HepG2 (cell line): ENCODE data around the gene SMTNL1. TPM values are rescaled to one million over a fixed set of nuclear protein-coding genes. Genes with fewer than 3 reads are reported as not detected.

Experiments
- CENPX ChIP-seq: sonication (generic); formaldehyde crosslinking; IDR thresholded peaks from 2 replicates; pipeline ENCODE4 v1.9.0; 2021; ENCODE audit warnings: mild to moderate bottlenecking, missing genetic modification reagents, moderate library complexity
- GLI4 ChIP-seq: sonication (generic); formaldehyde crosslinking; IDR thresholded peaks from 2 replicates; pipeline ENCODE4 v1.5.1; 2020; ENCODE audit warnings: missing genetic modification reagents, mild to moderate bottlenecking, moderate library complexity, borderline replicate concordance
- GTF2F1 ChIP-seq: fragments of 150-350 bp; IDR thresholded peaks from 2 replicates; pipeline ENCODE4 v1.6.1; 2014; ENCODE audit warnings: low read length
- HDAC1 ChIP-seq: sonication (generic); formaldehyde crosslinking; IDR thresholded peaks from 2 replicates; pipeline ENCODE4 v1.5.1; 2020; ENCODE audit warnings: mild to moderate bottlenecking, missing genetic modification reagents
- IRX3 ChIP-seq: sonication (generic); formaldehyde crosslinking; IDR thresholded peaks from 2 replicates; pipeline ENCODE4 v1.8.1; 2023; ENCODE audit warnings: mild to moderate bottlenecking, low read depth, missing genetic modification reagents, borderline replicate concordance
- PHF21A ChIP-seq: sonication (generic); formaldehyde crosslinking; IDR thresholded peaks from 2 replicates; pipeline ENCODE4 v1.5.0; 2020; ENCODE audit warnings: mild to moderate bottlenecking, missing genetic modification reagents
- TOE1 ChIP-seq: sonication (generic); formaldehyde crosslinking; IDR thresholded peaks from 2 replicates; pipeline ENCODE4 v1.4.0; 2020; ENCODE audit warnings: mild to moderate bottlenecking, missing genetic modification reagents
- ZFP36 ChIP-seq: fragments of 150-350 bp; IDR thresholded peaks from 2 replicates; pipeline ENCODE4 v1.6.1; 2018; ENCODE audit warnings: borderline replicate concordance, low read length, low read depth; ENCODE audit not compliant: partially characterized antibody
- ZFP82 ChIP-seq: sonication (generic); formaldehyde crosslinking; IDR thresholded peaks from 2 replicates; pipeline ENCODE4 v1.5.1; 2020; ENCODE audit warnings: mild to moderate bottlenecking, missing genetic modification reagents, borderline replicate concordance
- polyA plus RNA-seq, 8 experiments: library from polyadenylated mRNA; depleted of rRNA in 3 of 8; stranded (reverse) in 7 of 8; unstranded in 1 of 8; fragments of >200 nt; fragmentation: Illumina TruSeq in 4 of 8; extraction: Trizol in 4 of 8; gene quantifications; 2 replicates each; pipeline versions ENCODE4 v1.2.1 to v1.2.3, GENCODE V29; 2011 to 2016; ENCODE audit warnings: low read depth in 4 of 8, missing spikeins in 1 of 8, mixed read lengths in 1 of 8; ENCODE audit not compliant: insufficient read depth in 1 of 8
- total RNA-seq, 5 experiments: library from RNA; depleted of rRNA; stranded (reverse); fragments of >200 nt; fragmentation: Illumina TruSeq; extraction: Trizol; gene quantifications; 2 replicates each; pipeline ENCODE4 v1.2.3, GENCODE V29; 2016; ENCODE audit warnings: low read depth in 1 of 5
- TF ChIP-seq, protein P1 (sequence below), 2 experiments: sonication (generic) in 1 of 2; formaldehyde crosslinking in 1 of 2; IDR thresholded peaks; 2 replicates each; pipeline versions ENCODE4 v1.6.1 to v1.9.0; 2014 to 2022; ENCODE audit warnings: antibody characterized with exemption in 1 of 2, borderline replicate concordance in 1 of 2, inconsistent platforms in 1 of 2, low read depth in 1 of 2, missing genetic modification reagents in 1 of 2
- TF ChIP-seq, protein P2 (sequence below): sonication (generic); formaldehyde crosslinking; IDR thresholded peaks from 2 replicates; pipeline ENCODE4 v1.8.1; 2023; ENCODE audit warnings: missing genetic modification reagents, inconsistent platforms, borderline replicate concordance
- TF ChIP-seq, protein P3 (sequence below): sonication (generic); formaldehyde crosslinking; IDR thresholded peaks from 2 replicates; pipeline ENCODE4 v1.4.0; 2020; ENCODE audit warnings: mild to moderate bottlenecking, missing genetic modification reagents, borderline replicate concordance
- TF ChIP-seq, protein P4 (sequence below): sonication (generic); formaldehyde crosslinking; IDR thresholded peaks from 2 replicates; pipeline ENCODE4 v1.5.1; 2020; ENCODE audit warnings: missing genetic modification reagents, mild to moderate bottlenecking, borderline replicate concordance
- TF ChIP-seq, protein P5 (sequence below): sonication (generic); formaldehyde crosslinking; IDR thresholded peaks from 2 replicates; pipeline ENCODE4 v1.5.0; 2020; ENCODE audit warnings: missing genetic modification reagents

Gene SMTNL1
- total and polyA plus RNA-seq, 2 of the 13 experiments (the other 11 are each of a cell fraction or from before 2014, with no cell fraction given): 0.04 TPM; not detected in 1

DNA sequence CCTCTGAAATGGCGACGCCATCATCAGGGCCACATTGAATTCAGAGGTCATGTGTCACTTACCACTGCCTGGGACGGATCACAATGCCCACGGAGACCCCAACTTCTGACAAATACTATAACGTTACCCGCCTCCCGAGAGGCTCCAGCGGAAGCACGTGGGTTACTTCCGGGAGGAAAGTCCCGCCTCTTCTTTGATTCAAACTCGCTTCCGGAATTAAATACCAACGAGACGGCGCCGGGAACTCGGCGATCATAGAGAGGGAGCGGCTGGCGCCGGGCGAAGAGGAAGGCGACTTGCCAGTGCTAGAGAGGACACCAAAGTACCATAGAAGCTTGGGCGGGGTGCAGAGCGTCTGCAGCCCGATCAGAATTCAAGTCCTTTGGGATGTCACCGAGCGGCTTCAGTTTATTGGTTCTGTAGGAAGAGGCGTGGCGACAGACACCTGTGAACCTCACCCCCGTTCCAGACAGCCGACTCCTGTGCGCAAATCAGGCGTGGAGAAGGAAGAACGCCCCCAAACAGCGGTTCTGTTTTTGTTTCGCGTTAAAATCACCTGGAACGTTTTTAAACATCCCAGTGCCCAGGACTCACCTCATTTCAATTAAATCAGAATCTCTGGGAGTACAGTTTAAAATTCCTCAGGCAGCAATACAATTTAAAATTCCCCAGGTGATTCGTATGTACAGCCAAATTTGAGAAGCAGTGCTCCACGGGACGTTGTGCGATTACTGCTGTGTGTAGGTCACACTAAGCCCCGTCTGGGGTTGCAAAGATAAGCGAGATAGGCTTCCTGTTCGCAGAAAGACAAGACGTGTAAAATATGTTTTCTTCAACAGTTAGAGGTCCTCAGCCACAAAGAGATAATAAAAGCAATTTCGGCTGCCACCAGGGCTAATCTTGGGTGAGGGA lies 6.5 kb upstream of the SMTNL1 start, which contains the start of gene TIMM10 (continued):
- TF ChIP-seq, protein P1, sequence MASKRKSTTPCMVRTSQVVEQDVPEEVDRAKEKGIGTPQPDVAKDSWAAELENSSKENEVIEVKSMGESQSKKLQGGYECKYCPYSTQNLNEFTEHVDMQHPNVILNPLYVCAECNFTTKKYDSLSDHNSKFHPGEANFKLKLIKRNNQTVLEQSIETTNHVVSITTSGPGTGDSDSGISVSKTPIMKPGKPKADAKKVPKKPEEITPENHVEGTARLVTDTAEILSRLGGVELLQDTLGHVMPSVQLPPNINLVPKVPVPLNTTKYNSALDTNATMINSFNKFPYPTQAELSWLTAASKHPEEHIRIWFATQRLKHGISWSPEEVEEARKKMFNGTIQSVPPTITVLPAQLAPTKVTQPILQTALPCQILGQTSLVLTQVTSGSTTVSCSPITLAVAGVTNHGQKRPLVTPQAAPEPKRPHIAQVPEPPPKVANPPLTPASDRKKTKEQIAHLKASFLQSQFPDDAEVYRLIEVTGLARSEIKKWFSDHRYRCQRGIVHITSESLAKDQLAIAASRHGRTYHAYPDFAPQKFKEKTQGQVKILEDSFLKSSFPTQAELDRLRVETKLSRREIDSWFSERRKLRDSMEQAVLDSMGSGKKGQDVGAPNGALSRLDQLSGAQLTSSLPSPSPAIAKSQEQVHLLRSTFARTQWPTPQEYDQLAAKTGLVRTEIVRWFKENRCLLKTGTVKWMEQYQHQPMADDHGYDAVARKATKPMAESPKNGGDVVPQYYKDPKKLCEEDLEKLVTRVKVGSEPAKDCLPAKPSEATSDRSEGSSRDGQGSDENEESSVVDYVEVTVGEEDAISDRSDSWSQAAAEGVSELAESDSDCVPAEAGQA (IDR thresholded peaks at IDR 0.05; ENCODE audit: low read depth): no peak
- TF ChIP-seq, protein P1 (CRISPR knock-in tag; IDR thresholded peaks at IDR 0.05; ENCODE audit: borderline replicate concordance): peak; percentile 84; the same call in 1 of the 2 replicates
- TF ChIP-seq TOE1 (CRISPR knock-in tag): no peak
- no peak for TF ChIP-seq ZFP82 (CRISPR knock-in tag)
- no peak for TF ChIP-seq IRX3 (CRISPR knock-in tag)
- TF ChIP-seq, protein P2, sequence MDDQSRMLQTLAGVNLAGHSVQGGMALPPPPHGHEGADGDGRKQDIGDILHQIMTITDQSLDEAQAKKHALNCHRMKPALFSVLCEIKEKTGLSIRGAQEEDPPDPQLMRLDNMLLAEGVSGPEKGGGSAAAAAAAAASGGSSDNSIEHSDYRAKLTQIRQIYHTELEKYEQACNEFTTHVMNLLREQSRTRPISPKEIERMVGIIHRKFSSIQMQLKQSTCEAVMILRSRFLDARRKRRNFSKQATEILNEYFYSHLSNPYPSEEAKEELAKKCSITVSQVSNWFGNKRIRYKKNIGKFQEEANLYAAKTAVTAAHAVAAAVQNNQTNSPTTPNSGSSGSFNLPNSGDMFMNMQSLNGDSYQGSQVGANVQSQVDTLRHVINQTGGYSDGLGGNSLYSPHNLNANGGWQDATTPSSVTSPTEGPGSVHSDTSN: 0 out of 2 replicates have a peak, but pooled peaks have one; percentile 29
- TF ChIP-seq, protein P3, sequence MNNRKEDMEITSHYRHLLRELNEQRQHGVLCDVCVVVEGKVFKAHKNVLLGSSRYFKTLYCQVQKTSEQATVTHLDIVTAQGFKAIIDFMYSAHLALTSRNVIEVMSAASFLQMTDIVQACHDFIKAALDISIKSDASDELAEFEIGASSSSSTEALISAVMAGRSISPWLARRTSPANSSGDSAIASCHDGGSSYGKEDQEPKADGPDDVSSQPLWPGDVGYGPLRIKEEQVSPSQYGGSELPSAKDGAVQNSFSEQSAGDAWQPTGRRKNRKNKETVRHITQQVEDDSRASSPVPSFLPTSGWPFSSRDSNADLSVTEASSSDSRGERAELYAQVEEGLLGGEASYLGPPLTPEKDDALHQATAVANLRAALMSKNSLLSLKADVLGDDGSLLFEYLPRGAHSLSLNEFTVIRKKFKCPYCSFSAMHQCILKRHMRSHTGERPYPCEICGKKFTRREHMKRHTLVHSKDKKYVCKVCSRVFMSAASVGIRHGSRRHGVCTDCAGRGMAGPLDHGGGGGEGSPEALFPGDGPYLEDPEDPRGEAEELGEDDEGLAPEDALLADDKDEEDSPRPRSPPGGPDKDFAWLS (CRISPR knock-in tag): no peak
- TF ChIP-seq, protein P4, sequence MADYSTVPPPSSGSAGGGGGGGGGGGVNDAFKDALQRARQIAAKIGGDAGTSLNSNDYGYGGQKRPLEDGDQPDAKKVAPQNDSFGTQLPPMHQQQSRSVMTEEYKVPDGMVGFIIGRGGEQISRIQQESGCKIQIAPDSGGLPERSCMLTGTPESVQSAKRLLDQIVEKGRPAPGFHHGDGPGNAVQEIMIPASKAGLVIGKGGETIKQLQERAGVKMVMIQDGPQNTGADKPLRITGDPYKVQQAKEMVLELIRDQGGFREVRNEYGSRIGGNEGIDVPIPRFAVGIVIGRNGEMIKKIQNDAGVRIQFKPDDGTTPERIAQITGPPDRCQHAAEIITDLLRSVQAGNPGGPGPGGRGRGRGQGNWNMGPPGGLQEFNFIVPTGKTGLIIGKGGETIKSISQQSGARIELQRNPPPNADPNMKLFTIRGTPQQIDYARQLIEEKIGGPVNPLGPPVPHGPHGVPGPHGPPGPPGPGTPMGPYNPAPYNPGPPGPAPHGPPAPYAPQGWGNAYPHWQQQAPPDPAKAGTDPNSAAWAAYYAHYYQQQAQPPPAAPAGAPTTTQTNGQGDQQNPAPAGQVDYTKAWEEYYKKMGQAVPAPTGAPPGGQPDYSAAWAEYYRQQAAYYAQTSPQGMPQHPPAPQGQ (CRISPR knock-in tag): no peak
- TF ChIP-seq HDAC1 (CRISPR knock-in tag): peak; percentile 86
- no peak for TF ChIP-seq ZFP36
- TF ChIP-seq CENPX (CRISPR knock-in tag): no peak
- peak; percentile 95 for TF ChIP-seq PHF21A
- TF ChIP-seq GLI4 (CRISPR knock-in tag): 0 out of 2 replicates have a peak, but pooled peaks have one; percentile 47
- TF ChIP-seq, protein P5, sequence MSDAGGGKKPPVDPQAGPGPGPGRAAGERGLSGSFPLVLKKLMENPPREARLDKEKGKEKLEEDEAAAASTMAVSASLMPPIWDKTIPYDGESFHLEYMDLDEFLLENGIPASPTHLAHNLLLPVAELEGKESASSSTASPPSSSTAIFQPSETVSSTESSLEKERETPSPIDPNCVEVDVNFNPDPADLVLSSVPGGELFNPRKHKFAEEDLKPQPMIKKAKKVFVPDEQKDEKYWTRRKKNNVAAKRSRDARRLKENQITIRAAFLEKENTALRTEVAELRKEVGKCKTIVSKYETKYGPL (CRISPR knock-in tag): 0 out of 2 replicates have a peak, but pooled peaks have one; percentile 27
- no peak for TF ChIP-seq GTF2F1
